Germinal center (tissue), 1 donor: ENCODE data around the gene ABCC3.
"Not testable (repeated sequence)": the region's sequence is repeated elsewhere in the genome, so short reads cannot be mapped to it uniquely, and the experiment has no call there.

Source experiments
- DNase-seq: peaks from one replicate; pipeline ENCODE4 v3.0.0; 2012; ENCODE audit warnings: mixed read lengths, low spot score

Gene ABCC3

DNA sequence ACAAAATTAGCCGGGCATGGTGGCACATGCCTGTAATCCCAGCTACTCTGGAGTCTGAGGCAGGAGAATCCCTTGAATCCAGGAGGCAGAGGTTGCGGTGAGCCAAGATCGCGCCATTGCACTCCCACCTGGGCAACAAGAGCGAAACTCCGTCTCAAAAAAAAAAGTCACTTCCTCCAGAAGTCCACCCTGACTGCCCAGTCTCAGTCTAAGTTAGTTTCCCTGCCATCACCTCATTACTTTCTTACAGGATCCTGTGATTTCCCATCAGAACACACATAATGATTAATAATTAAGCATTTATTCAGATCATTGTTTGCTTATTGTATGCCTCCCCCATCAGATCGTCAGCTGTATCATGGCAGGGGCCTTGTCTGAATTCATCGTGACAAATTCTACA lies 31.6 kb downstream of the ABCC3 start:
- no peak for DNase-seq

- no peak for DNase-seq
These were observed 32.8 kb downstream of the ABCC3 start for GRCh38 chr17:50667259-50668024.

DNA sequence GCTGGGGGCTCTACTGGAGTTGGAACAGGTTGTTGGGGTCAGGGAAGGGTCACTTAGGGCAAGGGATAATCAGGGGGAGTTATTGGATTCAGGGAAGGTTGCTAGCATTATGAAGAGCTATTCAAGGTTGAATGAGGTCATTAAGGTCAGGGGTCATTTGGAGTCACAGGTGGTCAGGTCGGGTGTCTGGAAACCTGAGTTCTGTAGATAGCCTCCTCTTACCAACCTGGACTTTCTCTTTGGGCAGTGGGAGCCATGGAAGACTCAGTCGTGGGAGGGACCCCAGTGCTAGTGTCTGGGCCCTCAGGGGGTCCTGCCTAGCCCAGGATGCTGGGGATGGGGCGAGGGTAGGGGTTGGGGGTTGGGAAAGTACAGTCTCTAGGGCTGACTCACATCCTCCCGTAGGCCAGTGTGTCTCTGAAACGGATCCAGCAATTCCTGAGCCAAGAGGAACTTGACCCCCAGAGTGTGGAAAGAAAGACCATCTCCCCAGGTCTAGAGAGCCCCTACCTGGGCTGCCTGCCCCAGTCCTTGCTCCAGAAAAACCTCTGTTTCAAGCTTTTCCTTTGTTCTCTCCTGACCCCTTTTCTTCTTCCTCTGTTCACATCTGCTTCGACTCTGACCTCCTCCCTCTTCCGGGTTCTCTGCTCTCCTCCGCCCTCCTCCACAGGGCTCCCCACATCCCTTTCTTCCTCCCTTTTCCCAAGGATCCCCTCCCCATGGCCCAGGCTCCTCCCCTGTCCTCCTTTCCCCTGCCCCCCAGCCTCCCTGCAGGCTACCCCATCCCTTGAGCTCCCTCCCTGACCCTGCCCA lies 33.5 kb downstream of the ABCC3 start:
- DNase-seq = no peak

DNA sequence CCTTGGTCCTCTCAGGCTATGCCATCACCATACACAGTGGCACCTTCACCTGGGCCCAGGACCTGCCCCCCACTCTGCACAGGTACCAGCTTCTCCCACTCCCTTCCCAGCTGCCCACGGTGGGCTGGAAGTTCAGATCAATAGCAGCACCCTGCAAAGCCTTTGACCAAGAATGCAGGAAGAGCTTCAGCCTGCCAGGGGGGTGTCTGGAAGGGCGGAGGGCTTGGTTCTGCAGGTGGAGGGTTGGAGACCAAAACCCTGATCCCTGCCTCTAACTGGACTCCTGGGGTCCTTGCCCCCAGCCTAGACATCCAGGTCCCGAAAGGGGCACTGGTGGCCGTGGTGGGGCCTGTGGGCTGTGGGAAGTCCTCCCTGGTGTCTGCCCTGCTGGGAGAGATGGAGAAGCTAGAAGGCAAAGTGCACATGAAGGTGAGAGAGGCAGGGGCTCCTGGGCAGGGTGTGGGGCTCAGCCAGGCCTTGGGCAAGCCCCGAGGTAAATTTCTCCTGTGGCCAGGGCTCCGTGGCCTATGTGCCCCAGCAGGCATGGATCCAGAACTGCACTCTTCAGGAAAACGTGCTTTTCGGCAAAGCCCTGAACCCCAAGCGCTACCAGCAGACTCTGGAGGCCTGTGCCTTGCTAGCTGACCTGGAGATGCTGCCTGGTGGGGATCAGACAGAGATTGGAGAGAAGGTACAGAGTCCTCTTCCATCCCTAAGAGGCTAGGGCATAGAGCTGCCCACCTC lies 34.3 kb downstream of the ABCC3 start:
- no peak for DNase-seq

GRCh38 chr17:50672071-50672470 lies 37.4 kb downstream of the ABCC3 start:
- DNase-seq = no peak

- no peak for DNase-seq
These were observed 38.3 kb downstream of the ABCC3 start for GRCh38 chr17:50672831-50673551.

DNA sequence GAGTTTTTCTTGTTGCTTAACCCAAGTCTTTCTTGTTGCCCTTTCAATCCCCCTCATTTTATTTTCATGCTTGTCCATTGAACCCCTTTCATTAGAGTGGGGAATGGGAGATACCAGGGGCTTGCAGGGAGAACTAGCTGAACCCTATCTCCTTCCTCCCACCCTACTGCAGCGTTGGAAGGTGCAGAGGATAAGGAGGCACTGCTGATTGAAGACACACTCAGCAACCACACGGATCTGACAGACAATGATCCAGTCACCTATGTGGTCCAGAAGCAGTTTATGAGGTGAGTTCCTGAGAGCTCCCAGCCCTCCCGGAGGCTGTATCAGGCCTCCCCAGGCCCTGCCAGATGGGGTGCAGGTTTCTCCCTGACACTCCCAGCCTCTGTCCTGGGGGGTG lies 40.5 kb downstream of the ABCC3 start:
- no peak for DNase-seq

DNA sequence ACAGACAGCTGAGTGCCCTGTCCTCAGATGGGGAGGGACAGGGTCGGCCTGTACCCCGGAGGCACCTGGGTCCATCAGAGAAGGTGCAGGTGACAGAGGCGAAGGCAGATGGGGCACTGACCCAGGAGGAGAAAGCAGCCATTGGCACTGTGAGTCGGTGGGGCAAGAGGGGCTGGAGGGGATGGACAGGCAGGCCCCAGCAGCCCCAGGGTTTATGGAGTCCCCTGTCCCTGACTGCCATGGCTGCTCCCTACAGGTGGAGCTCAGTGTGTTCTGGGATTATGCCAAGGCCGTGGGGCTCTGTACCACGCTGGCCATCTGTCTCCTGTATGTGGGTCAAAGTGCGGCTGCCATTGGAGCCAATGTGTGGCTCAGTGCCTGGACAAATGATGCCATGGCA lies 40.9 kb downstream of the ABCC3 start:
- no peak for DNase-seq

- no peak for DNase-seq
These were observed 41.6 kb downstream of the ABCC3 start for GRCh38 chr17:50676065-50676975.

DNA sequence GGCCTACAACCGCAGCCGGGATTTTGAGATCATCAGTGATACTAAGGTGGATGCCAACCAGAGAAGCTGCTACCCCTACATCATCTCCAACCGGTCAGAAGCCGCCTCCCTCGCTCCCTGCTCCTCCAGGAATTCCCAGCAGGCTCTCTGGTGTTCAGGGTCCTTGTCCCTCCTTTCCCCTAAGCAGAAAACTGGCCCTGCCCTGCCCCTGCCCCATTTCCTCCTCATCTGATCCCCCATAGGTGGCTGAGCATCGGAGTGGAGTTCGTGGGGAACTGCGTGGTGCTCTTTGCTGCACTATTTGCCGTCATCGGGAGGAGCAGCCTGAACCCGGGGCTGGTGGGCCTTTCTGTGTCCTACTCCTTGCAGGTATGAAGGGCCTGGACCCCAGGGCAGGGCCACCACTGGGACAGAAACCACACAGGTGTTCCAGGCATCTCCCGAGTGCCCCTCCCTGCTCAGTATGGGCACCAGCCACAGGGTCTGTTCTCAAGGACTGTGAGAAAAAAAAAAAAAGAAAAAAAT lies 43.2 kb downstream of the ABCC3 start:
- DNase-seq = no peak

DNA sequence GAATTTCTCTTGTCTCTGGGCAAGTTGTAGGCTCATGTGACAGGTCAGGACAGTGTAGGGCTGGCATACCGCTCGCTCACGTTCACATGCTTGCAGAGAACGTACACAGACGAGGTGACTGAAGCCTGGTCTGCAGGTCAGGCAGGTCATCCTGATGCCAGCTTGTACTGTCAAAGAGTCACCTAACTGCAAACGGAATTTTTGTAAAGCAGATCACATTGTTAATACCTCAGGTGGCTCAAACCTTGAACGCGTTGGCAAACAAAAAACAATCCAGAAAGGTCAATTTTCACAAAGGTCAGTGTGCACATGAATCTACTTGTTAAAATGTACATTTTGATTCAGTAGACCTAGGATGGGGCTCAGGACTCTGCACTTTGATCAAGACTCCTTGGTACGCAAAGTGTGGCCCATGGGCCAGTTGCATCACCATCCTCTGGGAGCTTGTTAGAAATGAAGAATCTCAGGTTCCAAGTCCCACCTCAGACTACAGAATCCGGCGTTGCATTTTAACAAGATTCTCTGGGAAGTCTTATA lies 44.4 kb downstream of the ABCC3 start:
- DNase-seq = no peak

GRCh38 chr17:50680126-50680525 lies 45.4 kb downstream of the ABCC3 start:
- DNase-seq = no peak

DNA sequence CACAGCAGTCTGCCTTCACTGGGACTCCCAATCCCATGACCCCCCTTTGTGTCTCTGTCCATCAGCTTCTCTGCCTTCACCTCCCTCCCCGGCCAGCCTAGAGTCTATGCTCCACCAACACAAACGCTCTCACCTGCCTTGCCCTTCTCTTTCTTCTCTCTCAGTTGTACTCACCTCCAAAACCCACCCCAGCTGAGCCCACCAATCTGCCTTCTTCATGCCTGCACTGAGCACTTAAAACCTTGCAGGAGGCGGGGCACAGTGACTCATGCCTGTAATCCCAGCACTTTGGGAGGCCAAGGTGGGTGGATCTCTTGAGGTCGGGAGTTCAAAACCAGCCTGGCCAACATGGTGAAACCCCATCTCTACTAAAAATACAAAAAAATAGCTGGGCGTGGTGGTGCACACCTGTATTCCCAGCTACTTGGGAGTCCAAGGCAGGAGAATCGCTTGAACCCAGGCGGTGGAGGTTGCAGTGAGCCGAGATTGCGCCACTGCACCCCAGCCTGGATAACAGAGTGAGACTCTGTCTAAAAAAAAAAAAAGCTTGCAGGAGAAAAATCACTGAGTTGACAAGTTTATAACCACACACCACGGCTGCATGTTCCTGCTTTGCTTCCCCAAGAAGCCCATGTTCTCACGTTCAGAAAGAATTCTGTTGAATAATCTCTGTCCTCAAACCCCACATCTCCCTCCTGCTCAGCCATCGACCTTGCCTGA lies 46.0 kb downstream of the ABCC3 start:
- DNase-seq = not testable (repeated sequence)

GRCh38 chr17:50681263-50682200 lies 46.9 kb downstream of the ABCC3 start:
- no peak for DNase-seq

- no peak for DNase-seq
These were observed 47.8 kb downstream of the ABCC3 start for GRCh38 chr17:50682441-50682840.

DNA sequence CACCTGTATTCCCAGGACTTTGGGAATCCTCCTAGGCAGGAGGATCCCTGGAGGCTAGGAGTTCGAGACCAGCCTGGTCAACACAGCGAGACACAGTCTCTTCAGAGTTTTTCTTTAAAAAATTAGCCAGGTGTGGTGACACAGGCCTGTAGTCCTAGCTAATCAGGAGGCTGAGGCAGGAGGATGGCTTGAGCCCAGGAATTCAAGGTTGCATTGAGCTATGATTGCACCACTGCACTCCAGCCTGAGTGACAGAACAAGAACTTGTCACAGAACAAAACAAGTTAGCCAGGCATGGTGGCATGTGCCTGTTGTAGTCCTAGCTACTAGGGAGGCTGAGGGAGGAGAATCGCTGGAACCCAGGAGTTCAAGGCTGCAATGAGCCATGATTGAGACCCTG lies 48.3 kb downstream of the ABCC3 start:
- DNase-seq = no peak

DNA sequence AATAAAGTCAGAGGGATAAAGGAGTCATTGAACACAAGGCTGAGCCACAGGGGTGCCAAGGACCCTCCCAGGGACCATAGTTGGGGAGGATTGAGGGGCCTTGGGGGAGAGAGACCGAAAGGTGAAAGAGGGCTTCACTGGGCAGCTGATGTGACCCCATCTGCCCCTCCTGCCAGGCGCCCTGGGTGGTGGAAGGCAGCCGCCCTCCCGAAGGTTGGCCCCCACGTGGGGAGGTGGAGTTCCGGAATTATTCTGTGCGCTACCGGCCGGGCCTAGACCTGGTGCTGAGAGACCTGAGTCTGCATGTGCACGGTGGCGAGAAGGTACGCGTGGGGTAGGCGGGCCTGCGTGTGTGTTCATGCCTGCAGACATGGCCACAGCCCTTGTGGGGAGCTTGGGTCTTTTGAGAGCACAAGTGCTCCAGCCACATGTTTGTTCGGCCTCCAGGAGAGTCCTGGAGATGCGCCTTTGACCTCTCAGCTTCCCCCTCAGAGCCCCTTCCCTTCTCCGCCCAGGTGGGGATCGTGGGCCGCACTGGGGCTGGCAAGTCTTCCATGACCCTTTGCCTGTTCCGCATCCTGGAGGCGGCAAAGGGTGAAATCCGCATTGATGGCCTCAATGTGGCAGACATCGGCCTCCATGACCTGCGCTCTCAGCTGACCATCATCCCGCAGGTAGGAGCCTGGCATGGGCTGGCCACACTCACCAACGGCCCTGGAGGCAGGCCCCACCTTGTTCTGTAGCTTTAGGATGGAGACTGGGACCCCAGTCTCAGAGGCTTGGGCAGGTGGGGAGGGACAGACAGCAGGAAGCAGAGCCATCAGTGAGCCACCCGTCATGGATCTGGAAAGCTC lies 49.0 kb downstream of the ABCC3 start:
- no peak for DNase-seq

GRCh38 chr17:50684288-50684611 lies 49.6 kb downstream of the ABCC3 start:
- DNase-seq = no peak
